ENCODE results near the gene CANT1. TPM values are rescaled to one million over a fixed set of nuclear protein-coding genes. Genes with fewer than 3 reads are reported as not detected.
A peak's percentile ranks its signal among the peaks of the same experiment; 100 is the strongest.

The CANT1 gene
- total and polyA plus RNA-seq, 9 of the 15 experiments (the other 6 are each of a cell fraction or from before 2014, with no cell fraction given) = 2.7 to 66.4 (median 22.5) TPM

DNA sequence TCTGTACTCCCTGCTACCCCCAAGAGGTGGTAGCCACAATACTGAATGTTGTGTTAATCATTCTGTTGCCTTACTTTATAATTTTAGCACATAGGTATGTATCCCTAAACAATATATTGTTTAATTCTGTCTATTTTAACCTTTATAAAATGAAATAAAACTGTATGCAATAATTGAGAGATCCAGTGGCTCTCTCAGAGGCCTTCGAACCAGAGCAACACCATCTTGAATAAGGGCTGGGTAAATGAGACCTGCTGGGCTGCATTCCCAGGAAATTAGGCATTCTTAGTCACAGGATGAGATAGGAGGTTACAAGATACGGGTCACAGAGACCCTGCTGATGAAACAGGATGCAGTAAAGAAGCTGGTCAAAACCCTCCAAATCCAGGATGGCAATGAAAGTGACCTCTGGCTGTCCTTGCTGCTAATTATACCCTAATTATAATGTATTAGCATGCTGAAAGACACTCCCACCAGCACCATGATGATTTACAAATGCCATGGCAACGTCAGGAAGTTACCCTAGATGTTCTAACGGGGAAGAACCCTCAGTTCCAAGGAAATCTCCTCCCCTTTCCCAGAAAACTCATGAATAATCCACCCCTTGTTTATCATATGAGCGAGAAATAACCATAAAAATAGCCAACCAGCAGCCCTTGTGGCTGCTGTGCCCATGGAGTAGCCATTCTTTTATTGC is 2.0 kb upstream of the CANT1 start (continued):
- TF ChIP-seq, protein P1, sequence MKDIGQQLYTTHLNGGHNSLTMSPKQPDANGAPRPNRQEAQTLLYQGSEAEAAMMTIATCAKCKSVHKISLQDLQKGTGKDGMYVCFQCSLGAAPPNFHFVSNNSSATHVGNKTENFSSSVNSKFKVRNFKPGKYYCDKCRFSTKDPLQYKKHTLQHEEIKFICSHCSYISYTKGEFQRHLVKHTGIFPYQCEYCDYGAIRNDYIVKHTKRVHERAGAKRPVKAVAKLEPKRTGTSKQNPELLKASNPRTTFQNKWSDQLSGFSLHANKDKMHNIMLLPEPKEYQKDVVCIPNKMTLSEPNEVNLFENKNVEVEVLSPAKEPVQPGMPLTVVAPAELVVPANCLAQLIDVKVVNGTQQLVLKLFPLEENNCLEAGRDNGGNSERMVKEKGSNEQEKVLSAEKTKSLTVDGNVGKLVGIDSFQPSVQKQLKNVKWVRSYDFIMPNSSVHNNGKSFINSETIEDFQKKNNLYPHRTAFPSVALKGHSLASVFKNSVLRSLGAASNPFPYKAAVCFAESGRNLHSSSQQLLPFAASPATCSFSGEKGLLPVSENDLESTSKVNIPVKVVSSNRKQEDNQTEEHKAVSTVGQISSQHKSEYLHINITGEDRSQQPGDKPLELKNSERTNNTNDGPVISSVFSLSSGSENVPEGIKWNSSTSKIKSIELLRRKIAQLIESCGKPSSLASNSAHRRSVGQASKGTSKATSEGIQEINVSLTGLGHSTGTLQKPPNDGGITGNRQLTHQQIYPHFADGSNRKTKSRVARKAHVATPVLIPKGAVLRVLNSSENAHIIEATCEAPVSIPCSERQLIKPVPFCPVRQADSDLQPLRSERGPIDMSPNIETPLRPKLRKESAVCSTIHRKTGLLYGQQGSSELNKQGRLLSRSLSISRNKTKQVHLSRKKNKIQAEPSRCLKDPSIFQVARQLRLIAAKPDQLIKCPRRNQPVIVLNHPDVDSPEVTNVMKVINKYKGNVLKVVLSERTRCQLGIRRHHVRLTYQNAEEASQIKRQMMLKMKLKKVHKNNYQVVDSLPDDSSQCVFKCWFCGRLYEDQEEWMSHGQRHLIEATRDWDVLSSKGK (CRISPR knock-in tag; IDR thresholded peaks at IDR 0.05) = peak; percentile 74; the same call in 1 of the 2 replicates
- TF ChIP-seq, protein P2, sequence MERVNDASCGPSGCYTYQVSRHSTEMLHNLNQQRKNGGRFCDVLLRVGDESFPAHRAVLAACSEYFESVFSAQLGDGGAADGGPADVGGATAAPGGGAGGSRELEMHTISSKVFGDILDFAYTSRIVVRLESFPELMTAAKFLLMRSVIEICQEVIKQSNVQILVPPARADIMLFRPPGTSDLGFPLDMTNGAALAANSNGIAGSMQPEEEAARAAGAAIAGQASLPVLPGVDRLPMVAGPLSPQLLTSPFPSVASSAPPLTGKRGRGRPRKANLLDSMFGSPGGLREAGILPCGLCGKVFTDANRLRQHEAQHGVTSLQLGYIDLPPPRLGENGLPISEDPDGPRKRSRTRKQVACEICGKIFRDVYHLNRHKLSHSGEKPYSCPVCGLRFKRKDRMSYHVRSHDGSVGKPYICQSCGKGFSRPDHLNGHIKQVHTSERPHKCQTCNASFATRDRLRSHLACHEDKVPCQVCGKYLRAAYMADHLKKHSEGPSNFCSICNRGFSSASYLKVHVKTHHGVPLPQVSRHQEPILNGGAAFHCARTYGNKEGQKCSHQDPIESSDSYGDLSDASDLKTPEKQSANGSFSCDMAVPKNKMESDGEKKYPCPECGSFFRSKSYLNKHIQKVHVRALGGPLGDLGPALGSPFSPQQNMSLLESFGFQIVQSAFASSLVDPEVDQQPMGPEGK (CRISPR knock-in tag; IDR thresholded peaks at IDR 0.05; ENCODE audit: borderline replicate concordance) = peak; percentile 94
- peak; percentile 69; the same call in 1 of the 2 replicates for TF ChIP-seq ZNF707 (CRISPR knock-in tag; conservative IDR thresholded peaks at IDR 0.05)
- TF ChIP-seq ZNF311 (CRISPR knock-in tag; IDR thresholded peaks at IDR 0.05) = peak; percentile 99
- peak; percentile 89 for TF ChIP-seq ELF2 (CRISPR knock-in tag; IDR thresholded peaks at IDR 0.05)
- TF ChIP-seq ZNF324 (CRISPR knock-in tag; IDR thresholded peaks at IDR 0.05) = peak; percentile 80
- peak; percentile 98 for TF ChIP-seq ZKSCAN8 (CRISPR knock-in tag; IDR thresholded peaks at IDR 0.05)
- TF ChIP-seq, protein P3, sequence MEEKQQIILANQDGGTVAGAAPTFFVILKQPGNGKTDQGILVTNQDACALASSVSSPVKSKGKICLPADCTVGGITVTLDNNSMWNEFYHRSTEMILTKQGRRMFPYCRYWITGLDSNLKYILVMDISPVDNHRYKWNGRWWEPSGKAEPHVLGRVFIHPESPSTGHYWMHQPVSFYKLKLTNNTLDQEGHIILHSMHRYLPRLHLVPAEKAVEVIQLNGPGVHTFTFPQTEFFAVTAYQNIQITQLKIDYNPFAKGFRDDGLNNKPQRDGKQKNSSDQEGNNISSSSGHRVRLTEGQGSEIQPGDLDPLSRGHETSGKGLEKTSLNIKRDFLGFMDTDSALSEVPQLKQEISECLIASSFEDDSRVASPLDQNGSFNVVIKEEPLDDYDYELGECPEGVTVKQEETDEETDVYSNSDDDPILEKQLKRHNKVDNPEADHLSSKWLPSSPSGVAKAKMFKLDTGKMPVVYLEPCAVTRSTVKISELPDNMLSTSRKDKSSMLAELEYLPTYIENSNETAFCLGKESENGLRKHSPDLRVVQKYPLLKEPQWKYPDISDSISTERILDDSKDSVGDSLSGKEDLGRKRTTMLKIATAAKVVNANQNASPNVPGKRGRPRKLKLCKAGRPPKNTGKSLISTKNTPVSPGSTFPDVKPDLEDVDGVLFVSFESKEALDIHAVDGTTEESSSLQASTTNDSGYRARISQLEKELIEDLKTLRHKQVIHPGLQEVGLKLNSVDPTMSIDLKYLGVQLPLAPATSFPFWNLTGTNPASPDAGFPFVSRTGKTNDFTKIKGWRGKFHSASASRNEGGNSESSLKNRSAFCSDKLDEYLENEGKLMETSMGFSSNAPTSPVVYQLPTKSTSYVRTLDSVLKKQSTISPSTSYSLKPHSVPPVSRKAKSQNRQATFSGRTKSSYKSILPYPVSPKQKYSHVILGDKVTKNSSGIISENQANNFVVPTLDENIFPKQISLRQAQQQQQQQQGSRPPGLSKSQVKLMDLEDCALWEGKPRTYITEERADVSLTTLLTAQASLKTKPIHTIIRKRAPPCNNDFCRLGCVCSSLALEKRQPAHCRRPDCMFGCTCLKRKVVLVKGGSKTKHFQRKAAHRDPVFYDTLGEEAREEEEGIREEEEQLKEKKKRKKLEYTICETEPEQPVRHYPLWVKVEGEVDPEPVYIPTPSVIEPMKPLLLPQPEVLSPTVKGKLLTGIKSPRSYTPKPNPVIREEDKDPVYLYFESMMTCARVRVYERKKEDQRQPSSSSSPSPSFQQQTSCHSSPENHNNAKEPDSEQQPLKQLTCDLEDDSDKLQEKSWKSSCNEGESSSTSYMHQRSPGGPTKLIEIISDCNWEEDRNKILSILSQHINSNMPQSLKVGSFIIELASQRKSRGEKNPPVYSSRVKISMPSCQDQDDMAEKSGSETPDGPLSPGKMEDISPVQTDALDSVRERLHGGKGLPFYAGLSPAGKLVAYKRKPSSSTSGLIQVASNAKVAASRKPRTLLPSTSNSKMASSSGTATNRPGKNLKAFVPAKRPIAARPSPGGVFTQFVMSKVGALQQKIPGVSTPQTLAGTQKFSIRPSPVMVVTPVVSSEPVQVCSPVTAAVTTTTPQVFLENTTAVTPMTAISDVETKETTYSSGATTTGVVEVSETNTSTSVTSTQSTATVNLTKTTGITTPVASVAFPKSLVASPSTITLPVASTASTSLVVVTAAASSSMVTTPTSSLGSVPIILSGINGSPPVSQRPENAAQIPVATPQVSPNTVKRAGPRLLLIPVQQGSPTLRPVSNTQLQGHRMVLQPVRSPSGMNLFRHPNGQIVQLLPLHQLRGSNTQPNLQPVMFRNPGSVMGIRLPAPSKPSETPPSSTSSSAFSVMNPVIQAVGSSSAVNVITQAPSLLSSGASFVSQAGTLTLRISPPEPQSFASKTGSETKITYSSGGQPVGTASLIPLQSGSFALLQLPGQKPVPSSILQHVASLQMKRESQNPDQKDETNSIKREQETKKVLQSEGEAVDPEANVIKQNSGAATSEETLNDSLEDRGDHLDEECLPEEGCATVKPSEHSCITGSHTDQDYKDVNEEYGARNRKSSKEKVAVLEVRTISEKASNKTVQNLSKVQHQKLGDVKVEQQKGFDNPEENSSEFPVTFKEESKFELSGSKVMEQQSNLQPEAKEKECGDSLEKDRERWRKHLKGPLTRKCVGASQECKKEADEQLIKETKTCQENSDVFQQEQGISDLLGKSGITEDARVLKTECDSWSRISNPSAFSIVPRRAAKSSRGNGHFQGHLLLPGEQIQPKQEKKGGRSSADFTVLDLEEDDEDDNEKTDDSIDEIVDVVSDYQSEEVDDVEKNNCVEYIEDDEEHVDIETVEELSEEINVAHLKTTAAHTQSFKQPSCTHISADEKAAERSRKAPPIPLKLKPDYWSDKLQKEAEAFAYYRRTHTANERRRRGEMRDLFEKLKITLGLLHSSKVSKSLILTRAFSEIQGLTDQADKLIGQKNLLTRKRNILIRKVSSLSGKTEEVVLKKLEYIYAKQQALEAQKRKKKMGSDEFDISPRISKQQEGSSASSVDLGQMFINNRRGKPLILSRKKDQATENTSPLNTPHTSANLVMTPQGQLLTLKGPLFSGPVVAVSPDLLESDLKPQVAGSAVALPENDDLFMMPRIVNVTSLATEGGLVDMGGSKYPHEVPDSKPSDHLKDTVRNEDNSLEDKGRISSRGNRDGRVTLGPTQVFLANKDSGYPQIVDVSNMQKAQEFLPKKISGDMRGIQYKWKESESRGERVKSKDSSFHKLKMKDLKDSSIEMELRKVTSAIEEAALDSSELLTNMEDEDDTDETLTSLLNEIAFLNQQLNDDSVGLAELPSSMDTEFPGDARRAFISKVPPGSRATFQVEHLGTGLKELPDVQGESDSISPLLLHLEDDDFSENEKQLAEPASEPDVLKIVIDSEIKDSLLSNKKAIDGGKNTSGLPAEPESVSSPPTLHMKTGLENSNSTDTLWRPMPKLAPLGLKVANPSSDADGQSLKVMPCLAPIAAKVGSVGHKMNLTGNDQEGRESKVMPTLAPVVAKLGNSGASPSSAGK (IDR thresholded peaks at IDR 0.05) = peak; percentile 20; the same call in 1 of the 2 replicates
- TF ChIP-seq KLF13 (tag; IDR thresholded peaks at IDR 0.05; ENCODE audit: borderline replicate concordance, low read depth) = 0 out of 2 replicates have a peak, but pooled peaks have one; percentile 31
